Ascending aorta (tissue), 2 donors: Measurements from ENCODE around the gene FNDC11. TPM values are rescaled to one million over a fixed set of nuclear protein-coding genes. Genes with fewer than 3 reads are reported as not detected.

Experiments used
- DNase-seq, 2 donors: peaks; one replicate each; pipeline ENCODE4 v3.0.0-alpha.2; 2019; ENCODE audit warnings: low spot score in 2 of 2
- H3K27ac ChIP-seq, 2 donors: fragments of 200-600 bp; sonication (generic); one replicate each; pipeline ENCODE4 v1.5.1; 2016 to 2017; ENCODE audit warnings: mild to moderate bottlenecking in 1 of 2
- H3K27me3 ChIP-seq: fragments of 200-600 bp; sonication (generic); one replicate; pipeline ENCODE4 v1.5.1; 2017
- H3K36me3 ChIP-seq, 2 donors: fragments of 200-600 bp; sonication (generic); one replicate each; pipeline ENCODE4 v1.5.1; 2016
- H3K4me1 ChIP-seq, 2 donors: fragments of 200-600 bp; sonication (generic); one replicate each; pipeline ENCODE4 v1.5.1; 2016 to 2017; ENCODE audit warnings: mild to moderate bottlenecking in 1 of 2
- H3K4me3 ChIP-seq, 2 donors: fragments of 200-600 bp; sonication (generic); one replicate each; pipeline ENCODE4 v1.5.1; 2016 to 2017; ENCODE audit warnings: mild to moderate bottlenecking in 1 of 2
- H3K9me3 ChIP-seq, 2 donors: fragments of 200-600 bp; sonication (generic); one replicate each; pipeline ENCODE4 v1.5.1; 2016
- intact Hi-C: fragments of 100-400 bp; cut with DNase I; formaldehyde crosslinking; loops from one replicate; pipeline ENCODE4 v1.15.1; 2023
- total RNA-seq: library from RNA; depleted of rRNA; stranded (reverse); fragments of >200 nt; gene quantifications from one replicate; pipeline ENCODE4 v1.1.0, GENCODE V29; 2016
- TF ChIP-seq, protein P1 (sequence below), 3 experiments: fragments of 200-600 bp in 2 of 3; fragments of 450-650 bp in 1 of 3; sonication (generic) in 2 of 3; IDR thresholded peaks; one replicate each; pipeline ENCODE4 v1.5.1; 2016 to 2019; ENCODE audit warnings: antibody characterized with exemption in 3 of 3, mild to moderate bottlenecking in 1 of 3, moderate library complexity in 1 of 3

The FNDC11 gene
- total RNA-seq, 1 donor from 2014 or later = not detected

DNA sequence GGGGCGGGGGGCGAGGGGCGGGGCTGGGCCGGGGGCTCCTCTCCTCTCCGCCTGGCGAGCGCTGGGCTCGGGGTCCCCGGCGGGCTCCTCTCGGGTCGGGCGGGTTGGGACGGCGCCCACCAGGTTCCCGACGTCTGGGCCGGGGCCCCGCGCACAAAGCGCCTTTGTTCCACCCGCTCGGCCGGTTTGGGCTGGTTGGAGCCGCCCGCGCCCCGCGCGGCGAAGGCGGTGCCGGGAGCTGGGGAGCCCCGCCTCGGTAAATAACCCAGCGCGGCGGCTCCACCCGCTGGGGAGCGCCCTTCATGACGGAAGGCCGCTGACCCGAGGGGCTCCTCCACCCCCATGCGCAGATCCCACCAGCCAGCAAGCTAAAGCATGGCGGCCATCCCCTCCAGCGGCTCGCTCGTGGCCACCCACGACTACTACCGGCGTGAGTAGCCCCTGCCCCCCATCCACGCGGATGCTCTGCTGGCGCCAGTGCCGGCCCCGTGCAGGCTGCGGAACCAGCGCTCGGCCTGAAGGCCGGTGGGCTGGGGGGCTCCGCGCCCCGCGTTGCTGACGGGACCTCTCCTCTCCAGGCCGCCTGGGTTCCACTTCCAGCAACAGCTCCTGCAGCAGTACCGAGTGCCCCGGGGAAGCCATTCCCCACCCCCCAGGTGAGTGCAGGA is 32.9 kb upstream of the FNDC11 start:
- Histone ChIP-seq H3K4me3 (peak overlapping the region; percentile 80 to 97), H3K9me3 (no peaks in the 10 kb centered on the region), H3K36me3 (peaks cover 0 to 17% of the 10 kb centered on the region in 2 donors), H3K27me3 (no peaks in the 10 kb centered on the region), H3K27ac (peak overlapping the region; percentile 83 to 90), H3K4me1 (peaks cover 16 to 18% of the 10 kb centered on the region in 2 donors)
- DNase-seq = no peak
- TF ChIP-seq, protein P1, sequence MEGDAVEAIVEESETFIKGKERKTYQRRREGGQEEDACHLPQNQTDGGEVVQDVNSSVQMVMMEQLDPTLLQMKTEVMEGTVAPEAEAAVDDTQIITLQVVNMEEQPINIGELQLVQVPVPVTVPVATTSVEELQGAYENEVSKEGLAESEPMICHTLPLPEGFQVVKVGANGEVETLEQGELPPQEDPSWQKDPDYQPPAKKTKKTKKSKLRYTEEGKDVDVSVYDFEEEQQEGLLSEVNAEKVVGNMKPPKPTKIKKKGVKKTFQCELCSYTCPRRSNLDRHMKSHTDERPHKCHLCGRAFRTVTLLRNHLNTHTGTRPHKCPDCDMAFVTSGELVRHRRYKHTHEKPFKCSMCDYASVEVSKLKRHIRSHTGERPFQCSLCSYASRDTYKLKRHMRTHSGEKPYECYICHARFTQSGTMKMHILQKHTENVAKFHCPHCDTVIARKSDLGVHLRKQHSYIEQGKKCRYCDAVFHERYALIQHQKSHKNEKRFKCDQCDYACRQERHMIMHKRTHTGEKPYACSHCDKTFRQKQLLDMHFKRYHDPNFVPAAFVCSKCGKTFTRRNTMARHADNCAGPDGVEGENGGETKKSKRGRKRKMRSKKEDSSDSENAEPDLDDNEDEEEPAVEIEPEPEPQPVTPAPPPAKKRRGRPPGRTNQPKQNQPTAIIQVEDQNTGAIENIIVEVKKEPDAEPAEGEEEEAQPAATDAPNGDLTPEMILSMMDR (IDR thresholded peaks at IDR 0.05) = no peak
- intact Hi-C loops = loop anchor here (1.0 to 5.0 kb wide), 7 partner anchors 25 to 542 kb away; partner anchors contain the start of genes HELZ2, PRPF6, TCEA2 and UCKL1

DNA sequence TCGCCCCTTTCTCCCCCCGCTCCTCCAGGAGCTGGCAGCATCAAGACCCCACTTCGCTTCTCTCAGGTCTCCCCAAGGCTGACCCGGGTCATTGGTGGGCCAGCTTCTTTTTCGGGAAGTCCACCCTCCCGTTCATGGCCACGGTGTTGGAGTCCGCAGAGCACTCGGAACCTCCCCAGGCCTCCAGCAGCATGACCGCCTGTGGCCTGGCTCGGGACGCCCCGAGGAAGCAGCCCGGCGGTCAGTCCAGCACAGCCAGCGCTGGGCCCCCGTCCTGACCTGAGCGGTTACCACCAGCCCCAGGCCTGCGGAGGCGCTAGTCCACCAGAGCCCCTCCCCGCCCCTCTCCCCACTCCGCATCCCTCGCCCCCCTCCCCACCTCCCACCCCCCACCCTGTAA is 32.4 kb upstream of the FNDC11 start:
- Histone ChIP-seq H3K9me3 (no peaks in the 10 kb centered on the region), H3K4me3 (peak overlapping the region; percentile 80 to 97), H3K36me3 (peaks cover 0 to 17% of the 10 kb centered on the region in 2 donors), H3K27me3 (no peaks in the 10 kb centered on the region), H3K4me1 (peaks cover 16 to 18% of the 10 kb centered on the region in 2 donors), H3K27ac (peak overlapping the region in 1 of 2 donors; percentile 90)
- TF ChIP-seq, protein P1 (IDR thresholded peaks at IDR 0.05) = no peak
- intact Hi-C loops = loop anchor here (2.0 to 5.0 kb wide), 5 partner anchors 51 to 541 kb away; partner anchors contain the start of genes HELZ2, PRPF6, TCEA2 and UCKL1
- DNase-seq = no peak

DNA sequence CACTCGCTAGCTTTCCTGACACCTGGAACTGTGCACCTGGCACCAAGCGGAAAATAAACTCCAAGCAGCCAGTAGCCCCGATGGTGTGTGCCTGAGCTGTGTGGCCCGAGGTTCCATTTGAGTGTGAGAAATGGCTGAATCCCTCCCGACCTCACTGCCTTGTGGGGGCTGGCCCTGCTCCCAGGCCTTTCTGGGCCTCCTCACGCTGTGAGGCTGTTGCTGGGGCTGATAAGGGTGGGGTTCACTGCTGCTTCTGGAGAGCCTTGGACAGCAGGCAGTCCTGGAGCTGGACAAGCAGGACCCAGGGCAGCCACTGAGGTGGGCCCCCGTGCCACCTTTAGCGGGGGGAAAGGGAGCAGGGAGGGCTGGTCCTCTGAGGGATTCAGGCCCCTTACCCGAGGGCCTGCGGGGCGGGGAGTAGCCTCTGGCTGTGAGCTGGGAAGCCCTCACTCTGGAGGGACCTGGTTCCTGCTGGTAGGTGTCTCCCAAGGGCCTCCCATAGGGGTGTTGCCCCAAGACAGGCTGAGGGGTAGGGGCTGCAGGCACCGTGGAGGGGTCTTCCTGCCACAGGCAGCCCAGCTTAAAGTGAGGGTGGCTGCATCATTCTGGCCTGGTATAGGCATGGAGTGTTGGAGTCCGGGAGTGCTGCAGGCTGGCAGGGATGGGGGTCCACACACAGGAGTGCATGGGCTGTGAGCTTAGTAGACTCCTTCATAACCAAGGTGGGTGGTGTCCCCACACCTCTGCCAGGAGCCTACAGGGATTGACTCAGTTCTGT is 31.7 kb upstream of the FNDC11 start:
- TF ChIP-seq, protein P1 (IDR thresholded peaks at IDR 0.05) = no peak
- H3K36me3 ChIP-seq = peaks cover 0 to 17% of the 10 kb centered on the region in 2 donors
- H3K4me3 ChIP-seq = peak overlapping the region; percentile 80 to 97
- no peak for DNase-seq
- no peaks in the 10 kb centered on the region for H3K27me3 ChIP-seq
- H3K27ac ChIP-seq = no peak overlapping the region
- H3K4me1 ChIP-seq = peaks cover 16 to 18% of the 10 kb centered on the region in 2 donors
- no peaks in the 10 kb centered on the region for H3K9me3 ChIP-seq
- intact Hi-C loops = loop anchor here (5.0 kb wide), 3 partner anchors 50 to 460 kb away; partner anchors contain the start of genes HELZ2, PRPF6 and UCKL1

DNA sequence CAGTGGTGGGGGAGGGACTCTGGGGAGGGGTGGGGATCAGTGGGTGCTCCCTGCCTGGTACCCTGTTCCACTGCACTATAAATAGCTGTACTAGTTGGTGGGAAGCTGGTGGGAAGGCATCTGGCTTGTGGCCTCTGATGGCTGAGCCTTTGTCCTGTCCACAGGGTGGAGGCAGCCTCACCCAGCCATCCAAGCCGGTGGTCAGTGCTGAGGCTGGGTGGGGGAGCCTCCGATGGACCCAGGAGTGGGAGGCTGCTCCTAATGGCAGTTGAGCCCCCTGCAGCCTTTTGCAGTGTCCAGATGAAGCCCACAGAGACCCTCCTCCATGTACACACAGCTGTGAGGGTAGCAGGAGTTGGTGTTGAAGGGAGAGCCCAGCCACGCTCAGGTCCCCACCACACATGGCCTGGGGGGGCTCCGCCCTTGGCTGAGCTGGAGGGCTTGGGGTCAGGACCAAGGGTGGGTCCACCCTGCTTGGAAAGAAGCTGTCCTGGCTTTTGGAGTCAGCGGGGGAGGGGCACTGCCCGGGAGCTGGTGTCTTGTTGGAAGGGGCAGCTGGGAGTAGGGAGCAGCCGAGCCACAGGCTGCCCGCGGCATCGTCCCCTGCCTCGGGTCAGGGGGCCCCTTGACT is 30.9 kb upstream of the FNDC11 start:
- Histone ChIP-seq H3K4me3 (no peak overlapping the region), H3K9me3 (no peaks in the 10 kb centered on the region), H3K36me3 (peaks cover 0 to 17% of the 10 kb centered on the region in 2 donors), H3K27ac (no peak overlapping the region), H3K27me3 (no peaks in the 10 kb centered on the region), H3K4me1 (peaks cover 16 to 18% of the 10 kb centered on the region in 2 donors)
- no peak for DNase-seq
- intact Hi-C loops = loop anchor here (5.0 kb wide), 3 partner anchors 49 to 459 kb away; partner anchors contain the start of genes HELZ2, PRPF6 and UCKL1
- TF ChIP-seq, protein P1 (IDR thresholded peaks at IDR 0.05) = no peak

DNA sequence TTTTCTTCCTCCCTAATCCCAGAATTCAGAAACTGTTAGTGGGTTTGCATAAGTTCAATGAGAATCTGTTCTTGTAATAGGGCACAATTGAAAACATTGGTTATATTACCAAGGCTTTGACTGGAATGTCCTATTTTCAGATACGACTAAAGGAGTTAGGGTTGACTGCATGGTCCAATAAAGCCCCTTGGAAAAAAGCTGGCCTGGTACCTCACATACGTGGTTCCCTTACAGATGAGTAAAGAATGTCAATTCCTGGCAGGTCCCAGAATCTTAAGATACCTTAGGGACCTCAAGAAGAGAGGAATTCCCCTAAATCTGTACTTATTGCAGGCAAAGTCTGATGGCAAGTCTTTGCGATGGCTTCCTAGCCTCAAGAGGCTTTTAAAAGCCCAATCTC is 28.8 kb upstream of the FNDC11 start:
- DNase-seq = no peak

More for the DNA sequence above, 28.8 kb upstream of the FNDC11 start:
- Histone ChIP-seq H3K27me3 (no peaks in the 10 kb centered on the region), H3K4me3 (no peak overlapping the region), H3K27ac (no peak overlapping the region), H3K36me3 (peaks cover 0 to 17% of the 10 kb centered on the region in 2 donors), H3K9me3 (no peaks in the 10 kb centered on the region), H3K4me1 (peaks cover 13 to 14% of the 10 kb centered on the region in 2 donors)
- intact Hi-C loops = no loop called here
- TF ChIP-seq, protein P1 (IDR thresholded peaks at IDR 0.05) = no peak
